ENCODE data around the gene EIF6.
"Not testable (repeated sequence)": the region's sequence is repeated elsewhere in the genome, so short reads cannot be mapped to it uniquely, and the experiment has no call there.

EIF6 gene

DNA sequence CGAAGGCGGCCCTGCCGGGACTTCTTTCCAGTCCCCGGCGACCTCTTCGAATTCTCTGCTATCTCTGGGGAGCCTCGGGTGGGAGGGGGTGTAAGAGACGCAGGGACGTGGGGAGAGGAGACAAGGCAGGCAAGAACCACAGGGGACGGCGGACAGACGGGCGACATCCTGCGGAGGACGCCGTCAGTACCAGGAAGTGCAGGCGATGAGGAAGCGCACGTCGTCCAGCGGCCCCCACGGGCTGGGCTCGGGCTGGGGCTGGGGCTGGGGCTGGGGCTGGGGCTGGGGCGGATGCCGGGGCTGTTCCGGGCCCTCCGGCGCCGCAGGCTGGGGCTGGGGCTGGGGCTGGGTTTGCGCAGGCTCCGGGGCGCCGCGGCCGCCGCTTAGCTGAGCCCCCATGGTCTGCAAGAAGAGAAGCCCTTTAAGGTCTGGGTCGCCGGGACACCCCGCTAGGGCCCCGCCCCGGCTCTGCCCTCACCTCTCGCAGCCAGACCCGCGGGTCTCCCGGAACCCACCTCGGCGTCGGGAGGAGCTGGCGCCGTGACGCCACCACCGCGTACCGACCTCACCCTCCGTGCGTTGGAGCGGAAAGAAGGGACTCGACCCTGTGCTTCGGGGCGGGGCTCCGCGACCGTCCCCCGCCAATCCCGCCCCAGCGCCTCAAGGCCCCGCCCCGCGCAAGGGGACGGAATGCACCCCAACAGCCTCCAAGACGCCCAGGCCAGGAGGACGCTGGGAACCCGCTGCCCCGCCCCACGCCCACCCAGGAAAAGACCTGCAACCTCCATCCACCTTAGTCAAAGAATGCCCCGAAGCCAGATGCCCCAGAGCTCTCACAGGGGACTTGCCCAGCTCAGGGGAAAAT, 6.8 kb downstream of the EIF6 start, which contains the start of gene MMP24OS:
MMP24OS (minus strand) TSS at position 592 of the 865 bp plus-strand sequence; CDS start at position 399, 193 bp downstream.
- no peak for FAIRE-seq

- FAIRE-seq: no peak
These were observed 7.4 kb downstream of the EIF6 start for GRCh38 chr20:35277127-35277526.

DNA sequence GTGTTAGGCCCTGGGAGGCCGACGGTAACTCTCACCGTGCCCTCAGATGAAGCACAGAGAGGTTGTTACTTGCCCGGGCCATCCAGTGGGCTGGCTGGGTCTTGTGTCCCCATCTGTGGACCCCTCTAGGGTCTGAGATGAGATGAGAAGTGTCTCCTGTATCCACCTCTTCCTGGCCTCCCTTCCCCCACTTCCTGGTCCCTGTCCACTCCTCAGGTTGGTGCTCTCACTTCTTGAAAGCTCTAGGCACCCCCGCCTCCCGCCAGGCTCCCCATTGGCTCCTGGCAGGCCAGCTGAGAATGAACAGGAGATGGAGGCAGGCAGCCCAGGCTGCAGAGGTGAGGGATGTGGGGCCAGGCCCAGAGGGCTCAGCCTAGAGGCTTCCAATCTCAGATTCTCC, 8.2 kb downstream of the EIF6 start:
- FAIRE-seq: no peak

- no peak for FAIRE-seq
These were observed 8.8 kb downstream of the EIF6 start for GRCh38 chr20:35275741-35276251.

DNA sequence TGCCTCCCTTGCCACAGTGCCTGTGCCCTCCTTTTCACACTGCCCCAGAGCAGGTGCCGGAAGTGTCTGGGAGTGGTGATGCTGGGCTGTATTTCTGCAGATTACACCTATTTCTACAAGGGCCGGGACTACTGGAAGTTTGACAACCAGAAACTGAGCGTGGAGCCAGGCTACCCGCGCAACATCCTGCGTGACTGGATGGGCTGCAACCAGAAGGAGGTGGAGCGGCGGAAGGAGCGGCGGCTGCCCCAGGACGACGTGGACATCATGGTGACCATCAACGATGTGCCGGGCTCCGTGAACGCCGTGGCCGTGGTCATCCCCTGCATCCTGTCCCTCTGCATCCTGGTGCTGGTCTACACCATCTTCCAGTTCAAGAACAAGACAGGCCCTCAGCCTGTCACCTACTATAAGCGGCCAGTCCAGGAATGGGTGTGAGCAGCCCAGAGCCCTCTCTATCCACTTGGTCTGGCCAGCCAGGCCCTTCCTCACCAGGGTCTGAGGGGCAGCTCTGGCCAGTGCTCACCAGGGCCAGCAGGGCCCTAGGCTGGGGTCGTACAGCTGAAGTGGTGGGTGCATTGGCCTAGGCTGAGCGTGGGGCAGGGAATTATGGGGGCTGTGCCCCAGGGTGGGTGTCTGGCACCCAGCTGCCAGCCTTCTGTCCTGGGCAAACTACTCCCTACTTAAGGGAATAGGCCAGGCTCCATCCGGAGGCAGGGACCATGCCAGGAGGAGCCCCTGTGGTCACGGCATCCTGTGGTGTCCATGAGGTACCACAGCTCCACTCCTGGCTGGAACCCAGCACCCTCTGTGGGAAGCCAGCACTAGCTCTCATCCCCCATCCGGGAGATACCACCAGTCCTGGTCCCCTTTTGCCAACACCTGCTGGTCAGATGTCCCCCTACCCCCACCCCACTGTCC, 10.1 kb downstream of the EIF6 start:
- FAIRE-seq: no peak

DNA sequence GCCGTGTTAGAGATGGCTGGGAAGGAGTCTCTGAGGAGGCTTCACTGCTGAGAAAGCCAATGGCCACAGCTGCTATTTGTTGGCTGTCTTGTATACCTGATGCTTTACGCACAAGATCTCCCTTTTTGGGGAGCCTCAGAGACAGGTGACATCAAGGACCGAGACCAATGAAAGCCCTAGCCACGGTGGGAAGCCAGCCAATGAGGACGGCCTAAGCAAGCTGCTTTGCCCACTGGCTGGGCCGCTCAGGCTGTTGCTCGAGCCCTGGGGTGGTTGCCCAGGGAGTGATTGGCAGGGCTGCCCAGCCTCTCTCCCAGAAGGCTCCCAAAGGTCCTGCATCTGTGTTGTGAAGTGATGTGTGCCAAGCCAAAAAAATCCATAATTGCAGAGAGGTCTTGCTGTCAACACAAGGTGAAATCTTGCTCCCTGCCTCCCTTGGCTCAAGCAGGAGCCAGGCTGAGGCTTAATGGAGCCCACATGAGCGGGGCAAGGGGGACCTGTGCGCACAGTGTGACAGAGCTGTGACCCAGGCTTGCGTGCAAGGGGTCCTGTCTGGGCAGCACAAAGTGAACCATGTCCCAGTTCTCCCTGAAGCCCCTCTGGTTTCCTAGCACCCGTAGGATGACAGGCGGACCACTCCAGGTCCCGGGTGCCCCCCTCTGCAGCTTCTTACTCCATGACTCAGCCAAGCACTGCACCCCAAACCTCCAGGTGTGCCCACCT, 11.0 kb downstream of the EIF6 start:
- no peak for FAIRE-seq

- FAIRE-seq: no peak
These were observed 12.7 kb downstream of the EIF6 start for GRCh38 chr20:35271904-35272303.

DNA sequence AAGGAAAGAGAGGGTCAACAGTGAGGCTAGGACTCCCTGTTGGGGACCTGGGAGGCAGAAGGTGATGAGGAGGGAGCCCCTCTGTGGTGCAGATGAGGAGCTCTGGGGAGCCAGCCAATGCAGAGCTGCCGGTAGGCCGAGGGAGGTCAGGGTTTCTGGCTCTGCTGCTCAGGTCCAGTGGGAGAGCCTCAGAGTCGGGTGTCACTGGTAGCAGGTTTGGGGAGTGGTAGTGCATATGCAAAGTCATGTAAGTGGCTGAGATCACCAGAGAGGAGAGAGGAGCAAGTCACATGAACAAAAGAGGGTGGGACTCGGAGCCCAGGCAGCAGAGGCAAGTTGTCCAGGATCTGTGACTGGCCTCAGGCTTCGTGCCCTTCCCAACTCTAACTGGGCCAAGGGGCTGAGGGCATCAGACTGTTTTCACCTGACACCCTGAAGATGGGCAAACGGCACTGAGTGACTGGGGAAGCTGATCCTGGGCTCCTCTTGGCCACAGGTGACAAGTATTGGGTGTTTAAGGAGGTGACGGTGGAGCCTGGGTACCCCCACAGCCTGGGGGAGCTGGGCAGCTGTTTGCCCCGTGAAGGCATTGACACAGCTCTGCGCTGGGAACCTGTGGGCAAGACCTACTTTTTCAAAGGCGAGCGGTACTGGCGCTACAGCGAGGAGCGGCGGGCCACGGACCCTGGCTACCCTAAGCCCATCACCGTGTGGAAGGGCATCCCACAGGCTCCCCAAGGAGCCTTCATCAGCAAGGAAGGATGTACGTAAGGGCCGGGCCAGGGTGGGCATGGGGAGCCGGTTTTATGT, 13.3 kb downstream of the EIF6 start:
- FAIRE-seq: no peak

DNA sequence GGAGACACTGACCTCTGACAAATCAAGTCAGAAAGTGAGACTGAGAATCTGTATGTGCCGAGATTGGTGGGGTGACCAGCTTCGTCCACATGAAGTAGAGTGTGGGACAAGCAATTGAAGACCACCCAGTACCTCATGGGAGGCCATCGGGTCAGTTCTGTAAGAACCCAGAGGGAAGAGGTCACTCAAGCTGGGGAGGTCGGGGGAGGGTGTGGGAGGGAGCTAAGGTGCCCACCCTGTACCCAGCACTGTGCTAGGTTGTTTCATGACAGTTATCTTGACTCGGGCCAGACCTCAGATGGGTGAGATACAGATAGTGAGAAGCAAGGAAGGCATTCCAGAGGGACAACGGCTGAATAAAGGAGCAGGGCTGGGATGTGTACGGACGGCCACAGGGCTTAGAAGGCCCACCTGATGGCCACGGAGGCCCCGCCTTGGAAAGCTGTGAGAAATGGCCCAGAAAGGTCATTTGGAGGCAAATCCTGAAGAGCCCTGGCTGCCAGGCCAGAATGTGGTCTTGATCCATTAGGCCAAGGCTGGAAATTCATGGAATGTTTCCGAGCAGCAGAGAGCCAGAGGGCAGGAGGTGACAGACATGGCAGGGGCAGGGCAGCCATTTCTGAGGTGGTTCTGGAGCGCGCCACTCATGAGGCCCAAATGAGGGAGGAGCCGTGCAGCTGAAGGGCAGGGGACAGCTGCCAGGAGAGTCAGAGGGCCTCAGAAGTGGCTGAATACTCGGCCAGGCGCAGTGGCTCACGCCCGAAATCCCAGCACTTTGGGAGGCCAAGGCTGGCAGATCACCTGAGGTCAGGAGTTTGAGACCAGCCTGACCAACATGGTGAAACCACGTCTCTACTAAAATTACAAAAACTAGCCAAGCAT, 14.3 kb downstream of the EIF6 start:
- FAIRE-seq: no peak

DNA sequence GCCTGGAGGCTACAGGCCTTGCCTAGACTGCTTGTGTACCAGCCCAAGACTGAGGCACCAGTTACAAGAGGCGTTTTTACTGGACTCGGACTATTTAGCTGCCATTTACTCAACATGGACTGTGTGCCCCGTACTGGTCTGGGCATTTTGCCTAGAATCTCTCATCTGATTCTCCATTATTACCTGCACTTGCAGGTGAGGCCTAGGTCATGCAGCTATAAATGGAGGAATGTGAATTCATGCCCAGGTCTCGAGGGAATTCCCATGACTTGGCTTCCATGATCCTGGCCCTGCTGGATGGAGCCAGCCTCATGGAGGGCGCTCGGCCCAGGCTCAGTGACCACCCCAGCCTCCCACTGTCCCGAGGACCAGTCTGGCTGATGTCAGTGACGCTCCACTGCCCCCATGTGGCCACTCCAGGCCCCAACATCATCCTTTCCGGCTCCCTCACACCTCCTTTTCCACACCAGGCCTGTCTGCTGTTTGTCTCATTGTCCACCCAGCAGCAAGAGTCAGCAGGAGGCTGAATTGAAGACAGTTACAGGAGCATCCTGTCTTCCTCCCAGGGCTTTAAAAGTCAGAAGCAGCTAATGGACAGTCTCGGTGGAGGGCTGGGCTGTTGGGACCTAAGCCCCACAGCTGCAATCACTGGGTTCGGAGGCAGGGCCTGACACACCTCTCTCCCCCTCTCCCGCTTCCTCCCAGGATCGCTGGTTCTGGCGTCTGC, 15.4 kb downstream of the EIF6 start:
- FAIRE-seq: no peak

GRCh38 chr20:35267092-35267491, 17.5 kb downstream of the EIF6 start:
- no peak for FAIRE-seq

DNA sequence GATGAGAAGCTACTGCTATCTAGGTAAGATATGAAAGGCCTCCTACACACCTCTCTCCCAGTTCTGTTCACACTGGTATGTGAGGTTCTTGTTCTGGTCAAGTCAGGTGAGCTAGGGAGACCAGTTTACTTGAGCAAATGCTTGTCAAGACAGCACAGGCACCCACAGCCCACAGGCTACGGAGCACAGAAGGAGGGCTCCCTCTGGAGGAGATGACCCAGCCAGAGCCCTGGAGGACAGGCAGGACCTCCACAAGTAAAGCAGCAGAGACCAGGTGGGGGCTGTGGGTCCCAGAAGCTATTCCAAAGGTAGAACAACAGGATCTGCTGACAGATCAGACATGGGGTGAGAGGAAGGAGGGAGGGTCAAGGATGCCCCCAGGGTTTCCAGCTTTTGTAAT, 19.8 kb downstream of the EIF6 start:
- FAIRE-seq: no peak

- no peak for FAIRE-seq
These were observed 20.8 kb downstream of the EIF6 start for GRCh38 chr20:35263532-35264341.

DNA sequence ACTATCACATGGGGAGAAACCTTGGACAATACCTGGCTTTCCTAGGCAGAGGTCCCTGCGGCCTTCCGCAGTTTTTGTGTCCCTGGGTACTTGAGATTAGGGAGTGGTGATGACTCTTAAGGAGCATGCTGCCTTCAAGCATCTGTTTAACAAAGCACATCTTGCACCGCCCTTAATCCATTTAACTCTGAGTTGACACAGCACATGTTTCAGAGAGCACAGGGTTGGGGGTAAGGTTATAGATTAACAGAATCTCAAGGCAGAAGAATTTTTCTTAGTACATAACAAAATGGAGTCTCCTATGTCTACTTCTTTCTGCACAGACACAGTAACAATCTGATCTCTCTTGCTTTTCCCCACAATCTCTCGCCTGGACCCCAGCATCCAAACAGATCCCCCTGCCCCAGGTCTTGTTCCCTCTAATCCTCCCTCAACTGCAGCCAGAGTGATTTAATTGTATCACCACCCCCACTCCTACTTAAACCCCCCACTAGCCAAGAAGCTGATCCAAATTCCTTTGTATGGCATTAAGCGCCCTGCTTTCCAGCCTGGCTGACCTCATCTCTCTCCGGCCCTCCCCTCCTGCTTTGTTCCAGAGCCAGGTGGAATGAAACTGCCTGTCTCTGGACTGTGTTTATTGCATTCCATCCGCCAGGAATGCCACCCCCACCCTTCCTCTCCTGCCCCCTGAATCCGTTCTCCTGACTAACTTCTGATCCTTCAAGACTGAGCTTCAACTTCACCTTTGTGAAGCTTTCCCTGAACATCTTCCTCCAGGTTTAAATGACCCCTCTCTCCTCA, 21.6 kb downstream of the EIF6 start:
- FAIRE-seq: not testable (repeated sequence)

DNA sequence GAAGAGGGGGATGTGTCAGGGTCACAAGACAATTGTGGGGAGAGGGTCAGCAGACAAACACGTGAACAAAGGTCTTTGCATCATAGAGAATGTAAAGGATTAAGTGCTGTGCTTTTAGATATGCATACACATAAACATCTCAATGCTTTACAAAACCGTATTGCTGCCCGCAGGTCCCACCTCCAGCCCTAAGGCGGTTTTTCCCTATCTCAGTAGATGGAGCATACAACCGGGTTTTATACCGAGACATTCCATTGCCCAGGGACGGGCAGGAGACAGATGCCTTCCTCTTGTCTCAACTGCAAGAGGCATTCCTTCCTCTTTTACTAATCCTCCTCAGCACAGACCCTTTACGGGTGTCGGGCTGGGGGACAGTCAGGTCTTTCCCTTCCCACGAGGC, 22.3 kb downstream of the EIF6 start:
- not testable (repeated sequence) for FAIRE-seq

DNA sequence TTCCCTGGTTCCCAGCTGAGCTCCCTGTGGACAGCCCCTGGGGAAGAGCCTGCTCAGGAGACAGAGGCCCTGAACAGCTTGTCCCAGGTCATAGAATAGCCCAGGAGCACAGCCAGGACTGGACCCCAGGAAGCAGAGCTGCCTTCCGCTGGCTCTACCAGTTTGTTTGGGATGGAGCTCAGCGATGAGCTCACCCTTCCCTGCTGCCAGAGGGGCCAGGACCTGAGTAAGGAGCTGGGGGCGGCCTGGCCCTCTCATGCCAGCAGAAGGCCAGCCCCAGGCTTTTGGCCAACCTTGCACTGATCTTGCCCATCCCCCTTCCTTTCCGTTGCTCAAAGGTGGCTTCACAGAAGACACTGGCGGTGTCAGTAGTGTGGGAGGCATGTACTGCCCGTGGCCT, 24.1 kb downstream of the EIF6 start:
- no peak for FAIRE-seq

DNA sequence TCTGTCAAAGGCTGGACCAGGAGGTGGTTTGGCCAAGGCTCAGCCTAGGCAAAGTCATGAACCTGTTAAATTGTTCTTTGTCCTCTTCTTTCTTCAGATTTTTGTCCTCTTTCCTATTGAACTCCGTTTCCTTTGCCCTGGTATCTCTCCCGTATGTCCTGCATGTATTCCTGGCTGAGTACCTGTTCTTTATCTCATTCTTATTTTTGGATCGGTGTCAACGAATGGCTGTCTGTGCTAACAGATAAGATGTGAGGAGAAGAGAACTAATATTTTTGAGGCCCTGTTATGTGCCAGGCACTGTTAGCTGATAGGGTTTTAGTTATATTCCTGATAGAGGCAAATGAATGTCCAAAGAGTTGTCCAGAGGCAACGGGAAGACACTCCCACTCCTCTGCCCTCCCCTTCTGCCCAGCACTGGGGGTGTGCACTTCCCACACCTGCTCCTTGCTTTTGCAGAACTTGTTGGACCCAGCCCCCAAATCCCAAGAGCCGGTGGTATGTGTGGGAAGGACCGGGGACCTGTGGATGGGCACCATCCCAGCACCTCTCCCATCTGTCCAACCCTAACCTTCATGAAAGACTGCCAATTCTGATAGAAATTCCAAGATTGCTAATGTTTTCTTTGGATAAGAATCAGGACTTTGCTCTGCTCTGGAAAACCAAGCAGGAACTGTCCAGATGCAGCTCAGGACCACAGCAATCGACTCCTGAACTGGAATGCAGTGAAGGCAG, 27.2 kb downstream of the EIF6 start:
- no peak for FAIRE-seq

All from endometrium (tissue), 2 donors.